Cardiac fibroblast (primary cell): ENCODE measurements around the gene JAKMIP3.
A peak's percentile ranks its signal among the peaks of the same experiment; 100 is the strongest.

Source experiments
- DNase-seq, 2 donors: peaks; one replicate each; pipeline versions ENCODE4 v3.0.0 to v3.0.0-alpha.2; 2010; ENCODE audit warnings: low read depth in 2 of 2
- H3K4me3 ChIP-seq, 2 donors: replicated peaks in 1 of 2; 1 replicate in 1 of 2; 2 replicates in 1 of 2; pipeline ENCODE4 v1.5.1; 2011; ENCODE audit warnings: low read depth in 2 of 2, low read length in 2 of 2, mild to moderate bottlenecking in 2 of 2, moderate library complexity in 1 of 2
- CTCF ChIP-seq: IDR thresholded peaks from one replicate; pipeline ENCODE4 v1.5.1; 2011; ENCODE audit warnings: low read depth, mild to moderate bottlenecking, low read length, inconsistent platforms

JAKMIP3 gene

GRCh38 chr10:132062641-132063390, 2.9 kb upstream of the JAKMIP3 start:
- TF ChIP-seq CTCF, result no peak
- no peak overlapping the region for H3K4me3 ChIP-seq
- no peak for DNase-seq

GRCh38 chr10:132063432-132063831, 2.3 kb upstream of the JAKMIP3 start:
- H3K4me3 ChIP-seq, result no peak overlapping the region
- no peak for TF ChIP-seq CTCF
- no peak for DNase-seq

GRCh38 chr10:132064082-132064755, 1.5 kb upstream of the JAKMIP3 start:
- DNase-seq, result no peak
- no peak overlapping the region for H3K4me3 ChIP-seq
- TF ChIP-seq CTCF, result no peak

- H3K4me3 ChIP-seq, result peak overlapping the region; percentile 48 to 55
These were observed 842 bp upstream of the JAKMIP3 start for GRCh38 chr10:132064771-132065437.

GRCh38 chr10:132066186-132066585, 440 bp downstream of the JAKMIP3 start:
- no peak for TF ChIP-seq CTCF
- H3K4me3 ChIP-seq, result peak overlapping the region; percentile 48 to 55
- DNase-seq, result peak in 1 of 2 donors; percentile 12

More at GRCh38 chr10:132064771-132065437, 842 bp upstream of the JAKMIP3 start:
- no peak for DNase-seq
- TF ChIP-seq CTCF, result no peak

- no peak for DNase-seq
- no peak for TF ChIP-seq CTCF
- H3K4me3 ChIP-seq, result no peak overlapping the region
These were observed 1.1 kb downstream of the JAKMIP3 start for GRCh38 chr10:132066812-132067211.
